Panc1 (cell line): Measurements from ENCODE around the gene MAP9.

Experiments
- POLR2AphosphoS5 ChIP-seq: IDR thresholded peaks from 2 replicates; pipeline ENCODE4 v1.6.1; 2012; ENCODE audit warnings: mild to moderate bottlenecking, low read depth, low read length, moderate library complexity
- REST ChIP-seq, 2 experiments: IDR thresholded peaks; 2 replicates each; pipeline ENCODE4 v1.6.1; 2011 to 2012; ENCODE audit warnings: low read depth in 2 of 2, control low read depth in 1 of 2, low read length in 1 of 2, mild to moderate bottlenecking in 1 of 2, moderate library complexity in 1 of 2; ENCODE audit not compliant: insufficient read depth in 1 of 2
- SIN3A ChIP-seq: IDR thresholded peaks from 2 replicates; pipeline ENCODE4 v1.6.1; 2012; ENCODE audit warnings: low read depth, mild to moderate bottlenecking, low read length, moderate library complexity, borderline replicate concordance; ENCODE audit not compliant: insufficient read depth
- TF ChIP-seq, protein P1 (sequence below): fragments of 450-650 bp; IDR thresholded peaks from 2 replicates; pipeline ENCODE4 v1.5.1; 2017; ENCODE audit warnings: mild to moderate bottlenecking

- TF ChIP-seq, protein P1, sequence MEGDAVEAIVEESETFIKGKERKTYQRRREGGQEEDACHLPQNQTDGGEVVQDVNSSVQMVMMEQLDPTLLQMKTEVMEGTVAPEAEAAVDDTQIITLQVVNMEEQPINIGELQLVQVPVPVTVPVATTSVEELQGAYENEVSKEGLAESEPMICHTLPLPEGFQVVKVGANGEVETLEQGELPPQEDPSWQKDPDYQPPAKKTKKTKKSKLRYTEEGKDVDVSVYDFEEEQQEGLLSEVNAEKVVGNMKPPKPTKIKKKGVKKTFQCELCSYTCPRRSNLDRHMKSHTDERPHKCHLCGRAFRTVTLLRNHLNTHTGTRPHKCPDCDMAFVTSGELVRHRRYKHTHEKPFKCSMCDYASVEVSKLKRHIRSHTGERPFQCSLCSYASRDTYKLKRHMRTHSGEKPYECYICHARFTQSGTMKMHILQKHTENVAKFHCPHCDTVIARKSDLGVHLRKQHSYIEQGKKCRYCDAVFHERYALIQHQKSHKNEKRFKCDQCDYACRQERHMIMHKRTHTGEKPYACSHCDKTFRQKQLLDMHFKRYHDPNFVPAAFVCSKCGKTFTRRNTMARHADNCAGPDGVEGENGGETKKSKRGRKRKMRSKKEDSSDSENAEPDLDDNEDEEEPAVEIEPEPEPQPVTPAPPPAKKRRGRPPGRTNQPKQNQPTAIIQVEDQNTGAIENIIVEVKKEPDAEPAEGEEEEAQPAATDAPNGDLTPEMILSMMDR = no peak
- TF ChIP-seq REST (IDR thresholded peaks at IDR 0.05; ENCODE audit: insufficient read depth in 1 of 2, low read depth in 2 of 2, low read length in 1 of 2) (no peak), POLR2AphosphoS5 (no peak), SIN3A (no peak)
Measured at GRCh38 chr4:155415662-155416061, 38.9 kb upstream of the MAP9 start.
